ACHN (cell line): Measurements from ENCODE around the gene HMHB1.
"Not testable (repeated sequence)": the region's sequence is repeated elsewhere in the genome, so short reads cannot be mapped to it uniquely, and the experiment has no call there.

ENCODE experiments used
- DNase-seq: peaks from one replicate; pipeline ENCODE4 v3.0.0-alpha.2; 2015
- in situ Hi-C: cut with HindIII; loops from 2 replicates; pipeline ENCODE4 v1.10.0; 2017; ENCODE audit warnings: low sequenced_read_pairs, low pct_ligation_motif_present, low pct_unique_long_range_greater_than_20kb

Gene HMHB1

DNA sequence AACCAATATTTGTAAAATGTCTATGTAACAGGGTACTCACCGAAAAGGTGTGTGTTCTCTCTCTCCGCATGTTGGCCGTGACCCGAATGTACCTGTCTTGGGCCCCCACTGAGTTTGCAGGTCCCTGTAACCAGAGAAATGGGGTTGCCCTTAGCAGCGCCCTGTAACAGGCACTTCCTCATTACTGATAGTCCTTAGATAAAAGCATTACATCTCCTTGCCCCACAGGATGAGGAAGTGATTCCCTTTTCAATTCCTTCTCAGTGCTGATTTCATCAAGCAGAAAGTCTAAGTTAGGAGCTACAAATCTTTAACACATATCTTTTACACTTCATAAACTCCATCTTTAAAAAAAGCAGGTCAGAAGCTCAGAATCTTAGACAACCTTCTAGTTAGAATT lies 15.2 kb upstream of the HMHB1 start:
- DNase-seq = no peak
- in situ Hi-C loops = no loop called here

- in situ Hi-C loops = no loop called here
- no peak for DNase-seq
Measured at GRCh38 chr5:143800715-143801114, 11.2 kb upstream of the HMHB1 start.

DNA sequence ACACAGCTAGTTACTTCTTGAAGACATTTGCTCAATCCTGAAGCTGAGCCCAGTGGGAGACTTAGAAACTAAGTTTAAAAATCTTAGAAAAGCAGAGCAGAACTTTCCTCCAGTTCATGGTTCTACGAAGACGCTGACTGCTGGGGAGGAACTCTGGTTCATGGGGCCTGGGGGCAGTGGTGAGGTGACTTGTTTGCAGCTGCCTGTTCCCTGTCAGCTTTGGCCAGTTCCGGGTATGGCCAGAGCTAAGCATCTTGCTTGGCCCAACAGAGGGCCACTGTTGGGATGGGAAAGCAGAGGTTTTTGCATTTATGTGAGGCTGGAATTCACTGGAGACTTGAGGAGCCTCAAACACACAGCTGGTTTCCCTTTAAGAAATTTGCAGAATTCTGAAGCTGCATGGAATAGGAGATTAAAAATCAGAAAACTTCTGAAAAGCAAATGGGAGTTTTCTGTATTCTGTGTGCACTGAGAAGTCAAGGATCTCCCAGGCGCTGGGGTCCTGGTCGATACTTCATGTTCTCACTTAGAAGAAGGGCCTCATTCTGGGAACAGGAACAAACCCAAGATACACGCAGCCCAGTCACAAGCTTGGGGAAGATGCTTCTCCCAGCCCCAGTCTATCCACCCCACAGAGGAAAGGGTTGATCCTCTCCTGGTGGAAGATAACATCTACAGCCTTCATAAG lies 10.6 kb upstream of the HMHB1 start:
- in situ Hi-C loops = no loop called here
- no peak for DNase-seq

DNA sequence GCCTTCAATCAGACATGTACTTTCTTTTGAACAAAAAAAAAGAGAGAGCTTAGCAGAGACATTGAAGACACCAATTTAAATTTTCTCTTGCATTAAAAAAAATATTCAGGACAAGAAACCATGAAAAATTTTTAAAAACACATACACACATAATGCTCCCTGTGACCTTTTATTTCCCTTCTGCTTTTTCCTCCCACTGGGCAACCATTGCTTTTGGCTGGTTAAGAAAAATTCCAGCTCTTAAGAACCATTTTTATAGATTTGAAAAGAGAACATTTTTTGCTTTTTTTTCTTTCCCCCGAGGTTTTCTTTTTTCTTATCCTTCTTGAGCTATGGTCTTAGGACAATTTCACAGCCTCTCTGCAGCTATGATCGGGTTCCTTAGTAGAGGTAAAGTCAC lies 6.1 kb upstream of the HMHB1 start:
- in situ Hi-C loops = no loop called here

DNA sequence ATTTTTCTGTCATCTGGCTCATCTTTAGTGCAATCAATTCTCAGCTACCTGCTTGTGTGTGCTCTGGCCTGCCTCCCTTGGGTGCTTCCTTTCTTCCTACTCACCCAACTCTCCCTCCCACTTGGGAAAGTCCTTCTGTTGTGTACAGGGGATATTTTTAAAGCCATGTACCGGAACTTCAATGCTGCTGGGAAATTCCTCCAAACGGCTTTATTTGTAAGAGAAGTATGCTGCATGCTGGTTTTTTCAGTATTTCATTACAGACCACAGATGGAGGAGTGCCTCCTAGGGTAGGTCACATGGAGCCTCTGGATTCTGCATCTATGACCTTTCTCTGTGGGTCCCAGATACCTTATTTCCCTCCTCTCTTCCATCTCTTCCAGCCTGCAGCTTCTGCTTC lies 5.4 kb upstream of the HMHB1 start:
- in situ Hi-C loops = no loop called here

More for the DNA sequence above, 6.1 kb upstream of the HMHB1 start:
- no peak for DNase-seq

DNA sequence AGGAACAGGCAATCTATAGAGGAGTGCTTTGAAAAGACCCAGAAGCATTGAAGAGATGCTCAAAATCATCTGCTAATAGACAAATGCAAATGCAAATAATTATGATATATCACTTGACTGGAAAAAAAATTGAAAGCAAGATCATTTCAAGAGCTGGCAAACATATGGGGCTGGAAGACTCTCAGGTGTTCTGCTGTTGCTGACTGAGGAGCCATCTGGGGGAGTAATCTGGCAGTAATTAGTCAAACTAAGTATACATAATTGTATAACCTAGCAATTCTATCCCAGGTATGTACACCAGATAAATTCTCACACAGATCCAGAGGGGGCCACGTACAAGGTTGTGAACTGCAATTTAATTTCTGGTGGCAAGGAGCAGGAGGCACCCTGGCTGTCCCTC lies 4.6 kb upstream of the HMHB1 start:
- DNase-seq = no peak
- in situ Hi-C loops = no loop called here

More for the DNA sequence above, 5.4 kb upstream of the HMHB1 start:
- no peak for DNase-seq

GRCh38 chr5:143816370-143816769 lies 4.4 kb downstream of the HMHB1 start:
- in situ Hi-C loops, DNase-seq: not testable (repeated sequence)

DNA sequence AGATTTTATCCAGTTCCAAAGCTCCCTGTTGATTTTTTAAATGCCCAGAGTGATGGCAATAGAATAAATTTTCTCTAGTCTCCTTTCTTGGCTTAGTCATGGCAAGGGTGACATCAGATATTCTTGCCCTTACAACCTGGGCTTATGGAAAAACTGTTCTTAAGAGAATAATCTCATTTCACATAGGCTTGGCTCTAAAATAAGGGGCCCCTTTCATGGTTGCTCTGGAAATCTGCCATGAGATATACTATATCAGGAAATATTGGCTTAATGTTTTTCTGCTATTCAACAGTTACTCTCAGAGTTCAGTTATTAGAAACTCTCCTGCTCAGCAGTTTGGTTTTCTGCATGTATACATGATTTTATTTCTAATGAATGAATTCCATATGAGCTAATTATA lies 7.8 kb downstream of the HMHB1 start:
- DNase-seq = no peak
- in situ Hi-C loops = no loop called here

DNA sequence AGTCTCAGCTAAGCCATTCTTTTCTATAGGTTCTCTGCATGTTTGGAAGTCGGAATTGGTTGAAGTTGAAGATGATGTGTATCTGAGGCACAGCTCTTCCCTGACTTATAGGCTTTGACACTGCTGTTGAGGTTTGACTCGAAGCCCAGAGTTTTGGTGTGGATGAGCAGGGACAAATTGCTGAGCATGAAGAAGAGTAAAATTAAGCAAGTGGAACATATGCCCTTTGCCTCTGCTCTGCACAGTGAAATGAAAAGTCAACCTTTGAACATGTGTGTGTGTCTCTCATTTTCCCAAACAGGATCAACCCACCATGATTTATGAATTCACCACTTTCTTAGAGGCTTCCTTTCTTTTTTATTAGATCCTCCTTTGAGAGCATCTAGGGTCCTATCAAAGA lies 8.5 kb downstream of the HMHB1 start:
- in situ Hi-C loops = no loop called here

GRCh38 chr5:143824851-143825720 lies 13.1 kb downstream of the HMHB1 start:
- in situ Hi-C loops = no loop called here
- DNase-seq = peak; percentile 59

More for the DNA sequence above, 8.5 kb downstream of the HMHB1 start:
- no peak for DNase-seq

DNA sequence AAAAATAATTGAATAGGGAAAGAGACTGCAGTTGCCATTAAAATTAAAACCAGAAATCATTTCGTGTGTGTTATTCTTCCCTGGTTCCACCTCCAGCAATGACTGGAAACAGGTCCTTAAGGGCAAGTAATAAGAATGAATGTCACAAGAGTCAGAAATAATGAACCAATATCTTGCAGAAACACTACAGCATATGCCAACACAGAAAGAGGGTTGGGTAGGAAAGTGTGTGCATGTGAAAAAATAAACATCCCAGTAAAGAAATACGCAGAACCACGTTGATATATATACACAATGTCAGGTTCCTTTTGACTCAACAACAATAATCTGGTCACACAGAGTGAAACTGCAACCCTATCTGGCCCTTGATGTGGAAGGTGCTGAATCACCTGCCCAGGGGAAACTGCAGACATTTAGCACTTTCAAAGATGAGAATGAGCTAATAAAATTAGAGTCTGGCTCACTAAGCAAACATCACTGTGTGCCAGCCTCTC lies 15.0 kb downstream of the HMHB1 start:
- in situ Hi-C loops = no loop called here
- DNase-seq = no peak

GRCh38 chr5:143828710-143829109 lies 16.7 kb downstream of the HMHB1 start:
- in situ Hi-C loops = no loop called here
- no peak for DNase-seq

DNA sequence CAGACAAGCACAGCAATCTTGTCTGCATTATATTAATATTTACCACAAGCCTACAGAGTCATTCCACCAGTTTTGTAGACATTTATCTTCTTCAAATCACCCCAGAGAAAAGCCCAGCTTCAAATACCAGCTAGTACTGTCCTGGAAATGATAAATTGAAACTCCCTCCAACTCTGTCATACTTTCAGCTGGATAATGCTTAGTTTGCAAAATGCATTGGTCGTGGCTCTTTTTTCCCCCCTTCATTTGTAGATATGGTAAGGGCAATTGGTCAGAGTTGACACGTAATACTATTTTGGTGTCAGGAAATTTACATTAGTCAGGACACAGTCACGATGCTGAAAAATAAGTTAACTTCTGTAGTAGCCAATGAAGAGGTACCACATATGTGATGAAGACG lies 21.2 kb downstream of the HMHB1 start:
- no peak for DNase-seq

GRCh38 chr5:143835251-143835650 lies 23.3 kb downstream of the HMHB1 start:
- no peak for DNase-seq
- in situ Hi-C loops = no loop called here

More for the DNA sequence above, 21.2 kb downstream of the HMHB1 start:
- in situ Hi-C loops = no loop called here

DNA sequence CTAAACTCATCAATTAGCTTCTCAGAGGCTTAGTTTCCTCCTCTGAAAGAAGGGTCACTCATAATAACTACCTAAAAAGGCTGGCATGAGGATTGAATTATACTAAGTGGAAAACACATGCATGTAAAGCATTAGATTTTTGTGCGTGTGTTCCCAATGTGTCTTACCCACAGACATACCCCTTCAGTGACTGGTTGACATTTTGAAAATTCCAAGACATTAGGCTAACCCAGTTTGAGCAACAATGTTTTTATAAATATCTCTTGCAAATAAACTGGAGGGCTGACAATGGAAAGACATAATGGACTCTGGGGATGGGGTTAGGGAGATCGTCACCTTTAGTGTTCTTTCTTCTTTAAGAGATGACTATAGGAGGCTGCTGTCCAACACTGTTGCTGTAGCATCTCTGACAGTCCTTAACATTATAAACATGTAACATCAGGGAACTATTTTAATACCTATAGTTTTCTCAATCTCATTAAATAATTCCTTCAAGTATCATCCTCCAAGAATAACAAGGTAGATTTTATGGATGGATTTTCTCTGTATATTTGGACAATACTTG lies 24.3 kb downstream of the HMHB1 start:
- no peak for DNase-seq

GRCh38 chr5:143837306-143837848 lies 25.4 kb downstream of the HMHB1 start:
- in situ Hi-C loops = no loop called here
- no peak for DNase-seq

More for the DNA sequence above, 24.3 kb downstream of the HMHB1 start:
- in situ Hi-C loops = no loop called here

DNA sequence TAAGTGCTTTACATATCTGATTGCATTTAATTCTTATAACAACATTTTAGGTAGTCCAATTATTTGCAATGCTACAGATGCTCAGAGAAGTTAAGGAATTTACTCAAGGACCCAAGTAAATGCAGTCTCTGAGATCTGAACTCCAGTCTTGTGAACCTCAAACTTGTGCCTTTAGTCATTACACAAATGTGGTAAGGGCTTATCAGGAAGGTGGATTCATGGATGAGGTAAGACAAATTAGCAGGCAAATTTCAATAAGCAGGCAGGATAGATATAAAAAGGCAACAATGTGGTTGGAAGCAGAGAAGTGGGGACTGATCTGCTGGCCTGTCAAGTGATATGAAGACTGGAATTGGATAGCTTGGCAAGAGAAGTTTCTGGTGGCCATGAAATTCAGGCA lies 29.5 kb downstream of the HMHB1 start:
- in situ Hi-C loops = no loop called here
- no peak for DNase-seq

- no peak for DNase-seq
- in situ Hi-C loops = no loop called here
Measured at GRCh38 chr5:143842920-143843319, 31.0 kb downstream of the HMHB1 start.

GRCh38 chr5:143843461-143843860 lies 31.5 kb downstream of the HMHB1 start:
- in situ Hi-C loops = no loop called here

More at GRCh38 chr5:143843461-143843860, 31.5 kb downstream of the HMHB1 start:
- no peak for DNase-seq
